Hypothalamus (tissue), 51 donors: Measurements from ENCODE around the gene DHX34.

Source experiments
- DNase-seq, 51 donors: peaks; one replicate each; lab custom pipeline; 2025; lab: John Stamatoyannopoulos, UW

The DHX34 gene

GRCh38 chr19:47430041-47430802 lies 81.1 kb downstream of the DHX34 start:
- no peak for DNase-seq

- no peak for DNase-seq
Observed at GRCh38 chr19:47432091-47432490, 83.0 kb downstream of the DHX34 start.
